ENCODE data around the gene GSX2.

GSX2 gene

DNA sequence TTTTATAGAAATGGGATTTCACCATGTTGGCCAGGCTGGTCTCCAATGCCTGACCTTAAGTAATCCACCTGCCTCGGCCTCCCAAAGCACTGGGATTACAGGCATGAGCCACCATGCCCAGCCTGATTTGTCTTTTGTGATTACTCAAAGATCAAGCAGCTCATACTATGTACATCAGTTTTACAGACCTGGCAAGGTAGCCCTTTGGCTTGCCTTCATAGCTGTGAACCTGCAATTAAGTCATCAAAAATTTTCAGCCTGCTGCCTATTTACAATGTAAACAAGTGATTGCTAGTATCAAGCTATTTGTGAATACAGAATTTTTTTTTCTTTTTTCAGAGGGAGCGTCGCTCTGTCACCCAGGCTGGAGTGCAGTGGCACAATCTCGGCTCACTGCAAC, 46.2 kb downstream of the GSX2 start:
- TF ChIP-seq POLR2A (IDR thresholded peaks at IDR 0.05; ENCODE audit: low read length) (no peak), GATA1 (IDR thresholded peaks at IDR 0.05; ENCODE audit: low read depth, low read length) (no peak)
- DNase-seq = no peak

DNA sequence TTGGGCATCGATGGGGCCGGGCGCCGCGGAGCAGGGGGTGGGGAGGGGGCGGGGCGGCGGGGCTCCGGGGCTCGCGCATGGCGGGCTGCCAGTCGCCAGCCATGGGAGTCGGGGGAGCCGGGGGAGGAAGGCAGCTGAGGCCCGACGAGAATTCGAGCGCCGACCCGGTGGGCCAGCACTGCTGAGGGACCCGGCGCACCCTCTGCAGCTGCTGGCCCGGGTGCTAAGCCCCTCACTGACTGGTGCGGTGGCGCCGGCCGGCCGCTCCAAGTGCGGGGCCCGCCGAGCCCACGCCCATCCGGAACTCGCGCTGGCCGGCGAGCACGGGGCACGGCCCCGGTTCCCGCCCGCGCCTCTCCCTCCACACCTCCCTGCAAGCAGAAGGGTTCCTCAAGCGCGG, 49.4 kb downstream of the GSX2 start:
- DNase-seq = no peak
- TF ChIP-seq POLR2A (IDR thresholded peaks at IDR 0.05; ENCODE audit: low read length) (no peak), GATA1 (IDR thresholded peaks at IDR 0.05; ENCODE audit: low read depth, low read length) (no peak)

All from erythroblast (primary cell).